Inflammatory macrophage treated with lipopolysaccharide for 1 hour (primary cell): Measurements from ENCODE around the gene ALDH1L2.
"Not testable (repeated sequence)": the region's sequence is repeated elsewhere in the genome, so short reads cannot be mapped to it uniquely, and the experiment has no call there.

ENCODE experiments used
- DNase-seq, 2 donors: peaks; one replicate each; pipeline ENCODE4 v3.0.0-alpha.2; 2020 to 2022

Gene ALDH1L2

DNA sequence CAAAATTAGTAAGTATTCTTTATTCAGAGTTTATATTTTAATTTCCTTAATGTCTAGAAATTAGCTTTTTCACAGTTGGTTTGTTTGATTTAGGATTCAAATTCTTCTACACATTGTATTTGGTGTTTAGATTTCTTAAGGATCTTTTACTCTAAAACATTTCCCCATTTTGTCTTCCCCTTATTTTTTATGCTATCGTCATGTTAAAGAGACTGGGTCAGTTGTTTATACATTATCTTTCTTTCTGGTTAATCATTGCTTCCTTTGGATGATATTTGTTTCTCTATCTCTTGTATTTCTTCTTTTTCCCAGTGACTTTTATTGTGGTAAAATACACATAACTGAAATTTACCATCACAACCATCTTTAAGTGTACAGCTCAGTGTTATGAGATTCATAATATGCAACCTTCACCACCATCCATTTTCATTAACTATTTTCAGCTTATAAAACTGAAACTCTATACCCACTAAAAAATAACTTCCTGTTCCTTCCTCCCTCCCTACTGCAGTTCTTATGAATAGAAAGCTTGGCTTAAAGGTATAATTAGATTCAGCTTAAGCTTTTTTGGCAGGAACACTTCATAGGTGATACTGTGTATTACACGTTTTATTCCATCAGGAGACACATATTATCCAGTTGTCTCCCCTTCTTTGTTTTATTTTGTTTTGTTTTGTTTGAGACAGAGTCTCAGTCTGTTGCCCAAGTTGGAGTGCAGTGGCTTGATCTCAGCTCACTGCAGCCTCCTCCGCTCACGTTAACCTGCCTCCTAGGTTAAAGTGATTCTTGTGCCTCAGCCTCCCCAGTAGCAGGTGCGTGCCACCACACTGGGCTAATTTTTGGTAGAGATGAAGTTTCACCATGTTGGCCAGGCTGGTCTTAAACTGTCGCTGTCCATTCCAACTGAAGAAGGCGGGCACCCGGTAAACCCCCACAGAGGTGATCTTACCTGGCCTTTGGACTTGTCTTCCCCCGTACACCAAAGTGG is 53.1 kb downstream of the ALDH1L2 start:
- peak; percentile 6 to 32 for DNase-seq

DNA sequence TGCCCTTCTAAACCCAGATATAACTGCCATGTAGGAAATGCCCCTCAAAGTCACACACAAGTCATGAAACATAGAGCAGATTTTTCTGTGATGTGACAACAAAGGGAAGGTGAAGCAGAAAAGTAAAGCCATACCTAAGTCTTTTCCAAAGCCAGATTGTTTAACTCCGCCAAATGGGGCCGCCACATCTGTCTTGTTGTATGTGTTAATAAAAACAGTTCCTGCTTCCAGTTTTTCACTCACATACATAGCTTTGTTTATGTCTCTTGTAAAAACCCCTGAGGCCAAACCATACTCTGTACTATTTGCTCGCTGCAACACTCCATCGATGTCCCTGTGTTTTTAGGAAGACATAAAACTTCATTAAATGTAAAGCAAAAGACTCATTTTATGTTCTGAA is 57.8 kb downstream of the ALDH1L2 start:
- DNase-seq: no peak

DNA sequence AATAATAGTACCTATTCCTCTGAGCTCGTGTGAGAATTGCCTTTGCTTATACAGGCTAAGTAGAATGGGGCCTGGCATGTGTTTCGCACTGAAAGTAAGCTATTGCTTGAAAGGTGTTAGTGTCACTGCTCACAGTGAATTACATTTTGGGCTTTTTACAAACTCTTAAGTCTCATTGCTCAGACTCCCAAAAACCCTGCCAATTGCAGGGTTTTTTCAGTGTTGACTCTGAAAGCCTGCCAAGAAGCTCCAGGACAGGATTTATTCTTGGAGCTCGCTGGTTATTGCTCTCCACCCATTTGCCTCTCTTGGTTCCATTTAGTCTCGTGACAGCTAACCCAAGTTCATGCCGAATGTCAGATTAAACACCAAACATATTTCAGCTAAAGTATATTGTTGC is 58.4 kb downstream of the ALDH1L2 start:
- no peak for DNase-seq

DNA sequence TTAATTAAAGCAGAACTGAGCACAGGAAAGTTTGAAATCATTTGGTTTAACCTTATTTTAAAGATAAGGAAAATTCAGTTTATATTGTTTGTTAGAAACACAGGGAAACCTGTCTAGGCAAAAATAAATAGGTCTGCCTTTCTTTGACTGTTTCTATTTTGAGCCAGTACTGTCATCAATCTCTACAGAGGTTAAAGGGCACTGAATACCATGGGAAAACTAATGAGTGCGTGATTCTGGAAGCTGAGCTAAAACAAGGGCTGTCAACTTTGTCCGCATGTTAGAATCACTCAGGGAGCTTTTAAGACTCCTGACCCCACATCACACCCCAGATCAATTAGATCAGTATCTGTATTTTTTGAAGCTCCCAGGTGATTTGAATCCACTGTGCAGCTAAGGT is 59.3 kb downstream of the ALDH1L2 start:
- no peak for DNase-seq

DNA sequence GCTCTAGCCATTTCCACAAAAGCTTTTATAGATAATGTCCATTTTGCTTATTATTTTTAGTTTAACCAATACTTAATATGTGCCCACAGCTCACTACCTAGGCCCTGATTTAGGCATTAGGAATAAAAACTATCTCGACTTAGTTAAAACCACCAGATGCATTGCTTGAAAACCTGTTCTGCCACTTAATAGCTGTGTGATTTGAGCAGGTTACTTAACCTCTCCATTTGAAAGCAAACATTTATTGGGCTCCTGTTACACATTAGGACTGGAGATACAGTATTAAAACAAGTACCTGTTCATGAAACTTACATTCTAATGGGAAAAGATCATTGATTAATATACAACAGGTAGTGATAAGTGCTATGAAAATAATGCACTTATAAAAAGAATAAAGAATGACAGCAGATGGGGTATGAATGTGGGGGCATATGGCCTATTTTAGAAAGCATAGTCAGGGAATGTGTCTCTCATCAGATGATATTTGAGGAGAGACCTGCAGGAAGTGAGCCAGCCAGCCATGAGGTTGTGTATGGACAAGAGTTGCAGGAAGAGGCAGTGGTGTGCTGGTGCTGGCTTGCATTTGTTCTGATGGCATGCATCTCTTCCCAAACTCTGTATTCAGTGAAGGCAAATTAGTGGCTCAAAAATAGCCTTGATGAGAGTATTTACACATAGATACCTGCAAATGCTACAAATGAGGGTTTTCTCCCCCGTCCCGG is 63.9 kb downstream of the ALDH1L2 start:
- DNase-seq: no peak

DNA sequence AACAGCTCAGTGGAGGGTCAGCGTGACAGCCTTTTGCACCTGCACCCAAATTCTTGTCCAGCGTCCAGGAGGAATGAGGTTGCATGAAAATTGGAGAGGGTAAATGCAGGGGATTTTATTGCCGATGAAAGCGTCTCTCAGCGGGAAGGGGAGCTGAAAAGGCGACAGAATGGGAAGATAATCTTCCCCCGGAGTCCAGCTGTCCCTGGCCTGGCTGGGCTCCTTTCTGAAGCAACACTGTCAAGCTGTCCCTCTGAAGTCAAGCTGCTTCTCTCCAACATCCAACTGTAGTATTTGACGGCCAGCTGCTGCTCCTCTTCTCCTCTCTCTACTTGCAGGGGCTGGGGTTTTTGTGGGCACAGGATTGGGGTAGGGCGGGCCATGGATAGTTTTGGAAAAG is 65.5 kb downstream of the ALDH1L2 start:
- DNase-seq: no peak

DNA sequence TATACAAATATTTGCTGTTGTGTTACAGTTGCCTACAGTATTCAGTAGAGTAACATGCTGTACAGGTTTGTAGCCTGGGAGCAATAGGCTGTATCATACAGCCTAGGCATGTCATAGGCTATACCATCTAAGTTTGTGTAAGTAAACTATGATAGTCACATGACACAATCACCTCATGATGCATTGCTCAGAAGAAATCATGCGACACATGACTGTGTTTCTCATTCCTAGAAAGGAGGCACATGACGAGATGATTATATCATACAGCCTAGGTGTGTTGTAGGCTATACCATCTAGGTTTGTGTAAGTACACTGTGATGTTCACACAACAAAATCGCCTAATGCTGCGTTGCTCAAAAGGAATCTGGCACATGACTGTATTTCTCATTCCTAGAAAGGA is 66.2 kb downstream of the ALDH1L2 start:
- peak in 1 of 2 donors; percentile 5 for DNase-seq

DNA sequence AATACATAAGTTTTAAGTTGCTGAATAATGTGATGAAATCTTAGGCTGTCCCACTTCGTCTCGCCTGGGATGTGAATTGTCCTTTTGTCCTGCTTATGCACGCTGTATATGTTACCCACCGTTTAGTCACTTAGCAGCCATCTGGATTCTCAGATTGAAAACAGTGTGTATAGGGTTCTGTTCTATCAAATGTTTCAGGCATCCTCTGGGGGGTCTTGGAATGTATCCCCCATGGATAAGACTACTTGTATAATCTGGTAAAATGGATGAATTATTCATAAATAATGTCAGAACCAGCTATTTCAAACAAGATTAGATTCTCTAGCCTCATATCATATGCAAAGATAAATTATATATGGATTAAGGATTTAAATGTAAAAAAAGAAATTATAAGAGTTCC is 68.7 kb downstream of the ALDH1L2 start:
- no peak for DNase-seq

DNA sequence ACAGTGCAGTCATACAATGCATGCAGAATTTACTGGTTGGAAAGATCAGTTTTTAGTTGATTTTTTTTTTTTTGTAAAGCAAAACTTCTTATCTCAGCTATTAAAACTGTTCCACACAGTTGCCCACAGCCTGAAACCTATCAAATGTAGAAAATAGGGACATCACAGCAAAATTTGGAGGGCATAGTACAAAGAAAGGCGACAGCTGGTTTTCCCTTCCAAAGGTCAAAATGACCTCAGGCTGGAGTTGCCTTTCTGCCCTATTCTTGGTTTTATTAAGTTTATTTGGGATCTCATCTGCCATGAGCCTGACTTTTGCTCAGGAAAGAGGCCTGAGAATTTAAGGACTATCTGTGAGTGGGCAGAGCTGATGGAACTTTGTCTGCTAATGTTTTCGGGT is 69.7 kb downstream of the ALDH1L2 start:
- DNase-seq: no peak

DNA sequence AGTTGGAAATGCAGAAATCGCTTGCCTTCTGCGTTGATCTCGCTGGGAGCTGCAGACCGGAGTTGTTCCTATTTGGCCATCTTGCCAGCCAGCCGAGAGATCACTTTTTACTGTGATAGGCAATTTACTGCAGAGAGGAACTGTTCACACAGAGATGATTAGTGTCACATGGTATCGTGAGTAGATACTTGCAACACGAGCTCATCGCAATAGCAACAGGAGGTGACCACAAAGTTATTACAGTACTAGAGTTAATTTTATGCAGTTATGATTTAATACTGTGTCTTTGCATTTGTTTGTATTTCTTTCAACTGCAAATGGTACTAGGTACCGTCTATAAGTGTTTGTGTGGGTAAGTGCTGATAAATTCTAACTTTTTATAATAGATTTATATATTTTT is 70.4 kb downstream of the ALDH1L2 start:
- DNase-seq: peak; percentile 16 to 37

DNA sequence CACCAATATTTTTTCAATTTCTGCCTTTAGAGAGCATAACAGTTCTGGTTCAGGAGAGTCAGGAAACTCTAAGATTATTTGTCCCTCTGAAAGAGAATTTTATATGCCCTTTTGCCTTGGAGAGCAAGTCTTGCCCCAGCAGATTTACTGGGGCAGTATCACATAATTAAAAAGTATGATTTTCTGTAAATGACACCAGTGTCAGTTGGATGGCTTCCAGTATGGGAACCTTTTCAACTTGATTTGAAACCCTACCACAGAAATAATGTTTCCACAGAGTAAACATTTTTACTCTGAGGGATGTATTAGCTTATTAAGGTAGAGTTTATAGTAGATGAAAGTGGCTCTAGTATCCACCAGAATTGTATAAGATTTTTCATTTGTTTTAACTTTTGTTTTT is 82.8 kb downstream of the ALDH1L2 start:
- DNase-seq: no peak

DNA sequence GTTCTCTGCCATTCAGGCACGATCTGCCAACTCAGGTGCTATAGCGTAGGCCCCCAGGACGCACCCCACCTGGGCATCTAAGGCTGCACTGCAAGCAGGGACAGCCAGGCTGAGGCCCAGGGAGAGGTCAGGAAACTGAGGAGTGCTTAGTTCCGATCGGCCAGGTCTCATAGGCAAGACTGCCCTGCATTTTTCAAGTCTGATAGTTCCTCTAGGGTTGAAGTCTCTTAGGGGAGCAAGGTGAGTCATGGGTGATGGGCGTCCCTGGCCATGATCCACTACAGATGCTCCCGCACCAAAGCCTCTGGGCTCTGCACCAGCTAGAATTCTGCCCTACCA is 84.9 kb downstream of the ALDH1L2 start:
- DNase-seq: no peak

DNA sequence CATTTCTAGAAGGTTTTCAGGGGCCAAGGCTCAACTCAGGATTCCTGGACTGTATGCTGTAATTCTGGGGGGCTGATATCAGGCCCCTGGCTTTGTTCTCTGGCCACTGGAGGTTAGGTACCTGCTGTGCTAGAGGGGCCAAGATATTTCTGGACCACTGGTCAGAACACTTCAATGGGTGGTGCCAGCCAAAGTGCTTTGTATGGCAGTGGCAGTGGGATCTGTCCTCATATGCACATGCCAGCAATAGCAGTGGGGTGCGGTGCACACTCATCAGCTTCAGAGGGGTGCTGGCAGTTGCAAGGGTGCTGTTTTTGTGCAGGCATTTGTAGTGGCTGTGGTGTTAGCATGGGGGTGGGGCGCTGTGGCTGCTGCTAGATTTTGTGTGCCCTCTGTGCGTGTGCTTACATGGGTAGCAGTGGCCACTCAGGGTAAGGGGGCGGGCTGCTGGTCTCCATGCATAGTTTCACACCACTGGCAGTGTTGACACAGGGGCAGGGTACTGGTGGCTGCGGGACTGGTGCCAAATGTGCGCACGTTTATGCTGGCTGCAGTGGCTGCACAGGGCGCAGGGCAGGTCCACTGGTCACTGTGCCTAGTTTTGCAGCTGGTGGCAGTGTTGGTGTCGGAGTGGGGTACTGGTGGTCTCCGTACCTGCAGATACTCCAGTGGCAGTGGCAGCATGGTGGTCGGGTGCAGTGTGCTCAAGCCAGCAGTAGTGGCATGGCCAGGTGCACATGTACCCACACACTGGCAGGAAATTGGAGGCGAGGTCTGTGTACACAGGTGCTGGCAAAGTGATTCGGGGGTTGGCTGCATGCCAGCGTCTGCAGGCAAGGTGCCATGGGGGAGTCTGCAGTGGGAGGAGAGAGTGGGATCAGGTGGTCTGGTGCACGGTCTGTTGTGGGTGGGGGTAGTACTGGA is 85.6 kb downstream of the ALDH1L2 start:
- DNase-seq: no peak

DNA sequence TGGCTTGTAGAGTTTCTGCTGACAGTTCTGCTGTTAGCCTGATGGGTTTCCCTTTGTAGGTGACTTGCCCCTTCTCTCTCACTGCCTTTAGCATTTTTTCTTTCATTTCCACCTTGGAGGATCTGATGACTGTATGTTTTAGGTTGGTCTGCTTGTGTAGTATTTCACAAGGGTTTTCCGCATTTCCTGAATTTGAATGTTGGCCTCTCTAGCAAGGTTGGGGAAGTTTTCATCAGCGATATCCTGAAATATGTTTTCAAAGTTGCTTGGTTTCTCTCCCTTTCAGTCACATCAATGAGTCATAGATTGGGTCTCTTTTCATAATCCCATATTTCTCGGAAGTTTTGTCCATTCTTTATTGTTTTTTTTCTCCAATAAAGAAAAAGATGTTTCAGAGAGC is 86.7 kb downstream of the ALDH1L2 start:
- peak; percentile 64 to 66 for DNase-seq

DNA sequence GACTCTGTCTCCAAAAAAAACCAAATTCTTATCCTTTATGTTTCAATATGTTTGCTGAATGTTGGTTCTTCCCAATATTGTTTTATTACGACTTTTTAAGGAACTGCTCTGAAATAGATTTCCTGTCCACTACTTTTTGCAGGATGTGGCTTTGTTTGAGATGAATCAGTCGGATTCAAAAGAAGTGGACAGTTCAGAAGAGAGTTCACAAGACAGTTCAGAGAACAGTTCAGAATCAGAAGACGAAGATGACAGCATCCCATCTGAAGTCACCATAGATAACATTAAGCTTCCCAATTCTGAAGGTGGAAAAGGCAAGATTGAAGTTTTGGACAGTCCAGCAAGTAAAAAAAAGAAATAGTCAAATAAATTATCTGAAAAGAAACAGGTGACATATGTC is 89.9 kb downstream of the ALDH1L2 start:
- peak; percentile 34 to 48 for DNase-seq

DNA sequence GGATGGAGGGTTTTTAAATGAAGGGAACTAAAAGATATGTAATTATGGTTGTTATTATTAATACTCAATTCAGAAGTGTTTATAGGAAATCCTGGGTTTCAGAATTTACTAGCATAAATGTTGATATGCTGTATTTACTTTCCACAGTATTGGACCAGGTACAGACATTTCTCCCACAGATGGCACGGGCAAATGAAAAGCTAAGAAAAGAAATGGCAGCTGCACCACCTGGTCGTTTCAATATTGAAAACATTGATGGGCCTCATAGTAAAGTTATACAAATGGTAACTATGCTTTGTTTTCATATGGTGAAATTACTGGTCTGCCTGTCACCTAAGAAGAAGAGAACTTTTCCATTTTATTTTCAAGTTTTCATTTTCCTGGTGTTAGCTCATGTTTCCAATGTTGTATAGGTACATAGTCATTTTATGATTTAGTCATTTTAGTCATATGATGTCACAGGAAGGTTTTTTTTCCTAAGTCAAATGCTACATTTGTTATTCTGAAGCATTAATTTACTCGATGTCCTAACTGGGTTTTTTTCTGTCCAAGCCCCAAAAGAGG is 92.6 kb downstream of the ALDH1L2 start:
- no peak for DNase-seq

DNA sequence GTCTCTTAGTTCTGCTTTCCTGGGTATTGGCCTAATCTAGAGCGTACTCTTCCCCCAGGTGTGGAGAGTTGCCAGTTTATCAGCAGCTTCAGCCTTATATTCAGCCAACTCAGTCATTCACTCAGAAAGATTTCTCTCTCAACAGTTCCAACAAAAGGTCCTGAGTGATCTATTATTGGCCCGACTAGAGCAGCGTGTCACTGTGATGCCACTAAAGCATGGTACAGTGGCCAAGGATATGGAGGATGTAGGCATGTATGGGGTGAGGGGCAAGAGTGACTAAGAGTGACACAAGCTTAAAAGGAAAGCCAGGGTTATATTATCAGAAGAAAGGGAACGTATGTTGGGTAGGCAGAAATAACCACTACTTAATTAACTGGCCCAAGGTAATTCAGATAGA is 93.3 kb downstream of the ALDH1L2 start:
- no peak for DNase-seq

DNA sequence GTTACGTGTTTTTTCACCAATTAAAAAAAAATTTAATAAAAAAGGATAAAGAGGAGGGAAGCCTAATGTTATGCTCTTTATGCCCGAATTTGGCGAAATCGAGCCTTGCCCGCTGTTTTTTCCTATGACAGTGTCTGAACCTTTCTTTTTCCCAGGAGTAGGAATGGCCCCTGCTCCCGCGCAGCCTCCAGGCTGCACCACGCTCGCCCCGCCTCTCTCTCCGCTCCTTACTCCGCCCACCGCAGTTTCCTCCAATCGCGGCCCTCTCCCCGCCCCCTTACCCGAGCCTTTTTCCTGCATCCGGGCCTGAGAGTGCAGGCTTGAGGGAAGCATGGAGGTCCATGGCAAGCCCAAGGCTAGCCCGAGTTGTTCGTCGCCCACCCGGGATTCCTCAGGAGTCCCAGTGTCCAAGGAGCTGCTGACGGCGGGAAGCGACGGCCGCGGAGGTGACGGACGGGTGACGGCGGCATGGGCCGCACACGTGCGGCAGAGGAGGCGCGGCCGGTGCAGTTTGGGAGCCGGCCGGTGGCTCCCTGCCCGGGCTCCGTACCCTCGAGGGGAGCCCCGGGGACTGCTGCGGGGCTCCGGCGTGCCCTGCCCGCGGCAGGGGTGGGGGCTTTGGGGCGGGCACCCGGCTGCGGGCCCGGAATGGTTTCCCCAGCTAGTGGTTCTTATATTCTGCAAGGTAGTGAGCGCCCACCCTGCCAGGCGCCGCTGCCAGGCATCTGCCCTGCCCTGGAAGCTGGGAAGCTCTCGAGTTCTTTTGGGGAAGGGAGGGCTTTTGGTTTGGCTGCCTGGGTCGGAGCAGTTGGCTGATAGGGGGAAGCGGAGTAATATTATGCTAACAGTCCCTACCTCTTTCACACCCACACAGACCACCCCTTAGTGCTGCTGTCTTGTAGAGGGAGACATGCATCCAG is 98.0 kb downstream of the ALDH1L2 start, which contains the start of gene NOPCHAP1:
TSS of gene NOPCHAP1 (plus strand) at position 295 of the 920 bp plus-strand sequence. CDS start at position 332, 37 bp downstream.
- peak; percentile 82 to 92 for DNase-seq

DNA sequence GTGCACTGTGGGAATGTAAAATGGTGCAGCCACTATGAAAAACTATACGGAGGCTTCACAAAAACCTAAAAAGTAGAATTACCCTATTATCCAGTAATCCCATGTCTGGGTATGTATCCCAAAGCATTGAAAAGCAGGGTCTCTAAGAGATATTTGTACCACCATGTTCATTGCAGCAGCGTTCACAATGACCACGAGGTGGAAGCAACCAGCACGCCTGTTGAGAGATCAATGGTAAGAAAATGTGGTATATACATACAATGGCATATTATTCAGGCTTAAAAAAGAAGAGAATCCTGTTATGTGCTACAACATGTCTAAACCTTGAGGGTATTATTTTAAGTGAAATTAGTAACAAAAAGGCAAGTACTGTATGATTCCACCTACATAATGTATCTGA is 99.1 kb downstream of the ALDH1L2 start:
- no peak for DNase-seq

DNA sequence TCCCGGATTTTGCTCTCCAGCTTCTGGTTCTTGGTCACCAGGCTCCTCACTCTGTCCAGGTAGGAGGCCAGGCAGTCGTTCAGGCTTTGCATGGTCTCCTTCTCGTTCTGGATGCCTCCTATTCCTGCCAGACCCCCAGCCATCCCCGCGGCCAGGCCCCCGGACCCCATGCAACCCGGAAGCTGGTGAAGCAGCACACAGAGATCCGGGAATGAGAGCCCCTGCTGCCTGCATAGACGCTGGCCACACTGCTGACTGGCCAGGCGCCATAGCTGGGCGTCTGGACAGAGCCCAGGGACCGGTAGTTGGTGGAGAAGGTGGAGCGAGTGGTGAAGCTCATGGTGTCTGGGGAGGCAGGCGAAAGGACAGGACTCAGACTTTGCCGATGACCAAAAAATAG is 106.6 kb downstream of the ALDH1L2 start:
- DNase-seq: not testable (repeated sequence)

DNA sequence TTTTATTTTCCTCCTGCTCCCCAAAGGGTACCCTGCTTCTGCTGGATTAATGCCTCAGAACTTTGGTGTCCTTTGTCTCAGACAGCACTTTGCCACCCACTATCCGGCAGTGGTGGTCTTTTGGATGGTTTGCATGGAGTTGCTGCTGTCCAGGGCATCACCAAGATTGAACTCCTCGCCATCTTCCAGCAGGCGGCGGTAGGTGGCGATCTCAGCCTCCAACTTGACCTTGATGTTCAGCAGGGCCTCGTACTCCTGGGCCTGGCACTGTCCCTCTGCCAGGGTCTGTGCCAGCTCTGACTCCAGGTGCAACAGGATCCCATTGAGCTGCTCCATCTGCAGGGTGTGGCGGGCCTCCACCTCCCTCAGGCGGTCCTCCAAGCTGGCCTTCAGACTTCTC is 107.6 kb downstream of the ALDH1L2 start:
- DNase-seq: no peak
